GM12892 (cell line): ENCODE results near the gene TBC1D22A.

Experiments
- DNase-seq: peaks from one replicate; pipeline ENCODE4 v3.0.0; 2011; ENCODE audit not compliant: insufficient read length
- FAIRE-seq: peaks from 2 replicates; lab custom pipeline; 2011; peaks lifted over from hg19 to GRCh38; lab: Jason Lieb, UNC
- POLR2A ChIP-seq: IDR thresholded peaks from 2 replicates; pipeline ENCODE4 v1.6.1; 2011; ENCODE audit warnings: low read depth, low read length, control low read depth
- POLR2AphosphoS5 ChIP-seq: IDR thresholded peaks from 2 replicates; pipeline ENCODE4 v1.6.1; 2011; ENCODE audit warnings: low read depth, low read length, control low read depth
- TAF1 ChIP-seq: IDR thresholded peaks from 2 replicates; pipeline ENCODE4 v1.6.1; 2011; ENCODE audit warnings: low read depth, mild to moderate bottlenecking, control low read depth, low read length, borderline replicate concordance

TBC1D22A gene

DNA sequence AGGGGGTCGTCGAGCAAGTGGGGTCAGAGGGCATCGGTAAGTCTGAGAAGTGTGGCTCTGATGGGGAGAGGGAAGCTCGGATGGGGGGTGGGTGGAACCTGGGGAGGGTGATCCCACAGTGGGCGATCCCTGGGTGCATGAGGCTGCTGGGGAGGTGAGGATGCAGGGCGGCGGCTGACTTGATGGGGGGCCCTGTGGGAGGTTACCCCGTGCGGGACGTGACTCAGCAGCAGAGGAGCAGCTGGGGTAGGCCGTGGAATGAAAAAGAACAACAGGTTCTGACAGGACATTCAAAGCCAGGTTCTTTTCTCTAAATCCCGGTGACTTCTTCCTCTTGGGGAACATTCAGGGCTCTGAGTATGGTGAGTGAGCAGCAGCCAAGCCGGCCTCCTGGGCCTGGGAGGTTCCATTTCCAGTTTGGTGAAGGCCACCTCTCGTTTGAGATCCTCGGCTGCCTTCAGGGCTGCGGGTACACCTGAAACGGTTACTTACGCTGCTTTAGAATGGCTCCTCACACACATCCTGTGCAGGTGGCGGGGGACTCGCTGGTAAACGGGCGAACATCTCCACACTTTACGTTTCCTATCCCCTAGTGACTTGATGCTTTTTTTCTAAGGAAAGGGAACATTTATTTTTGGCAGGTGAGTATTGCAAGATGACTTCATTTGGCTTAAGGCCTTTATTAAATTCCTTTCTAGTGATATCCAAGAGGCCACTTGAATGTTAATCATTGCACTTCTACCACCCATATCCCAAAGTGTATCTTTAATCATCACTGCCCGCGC is 278.2 kb downstream of the TBC1D22A start:
- DNase-seq (no peak), FAIRE-seq (no peak)
- no peak for TF ChIP-seq POLR2A
- TF ChIP-seq TAF1, result no peak

DNA sequence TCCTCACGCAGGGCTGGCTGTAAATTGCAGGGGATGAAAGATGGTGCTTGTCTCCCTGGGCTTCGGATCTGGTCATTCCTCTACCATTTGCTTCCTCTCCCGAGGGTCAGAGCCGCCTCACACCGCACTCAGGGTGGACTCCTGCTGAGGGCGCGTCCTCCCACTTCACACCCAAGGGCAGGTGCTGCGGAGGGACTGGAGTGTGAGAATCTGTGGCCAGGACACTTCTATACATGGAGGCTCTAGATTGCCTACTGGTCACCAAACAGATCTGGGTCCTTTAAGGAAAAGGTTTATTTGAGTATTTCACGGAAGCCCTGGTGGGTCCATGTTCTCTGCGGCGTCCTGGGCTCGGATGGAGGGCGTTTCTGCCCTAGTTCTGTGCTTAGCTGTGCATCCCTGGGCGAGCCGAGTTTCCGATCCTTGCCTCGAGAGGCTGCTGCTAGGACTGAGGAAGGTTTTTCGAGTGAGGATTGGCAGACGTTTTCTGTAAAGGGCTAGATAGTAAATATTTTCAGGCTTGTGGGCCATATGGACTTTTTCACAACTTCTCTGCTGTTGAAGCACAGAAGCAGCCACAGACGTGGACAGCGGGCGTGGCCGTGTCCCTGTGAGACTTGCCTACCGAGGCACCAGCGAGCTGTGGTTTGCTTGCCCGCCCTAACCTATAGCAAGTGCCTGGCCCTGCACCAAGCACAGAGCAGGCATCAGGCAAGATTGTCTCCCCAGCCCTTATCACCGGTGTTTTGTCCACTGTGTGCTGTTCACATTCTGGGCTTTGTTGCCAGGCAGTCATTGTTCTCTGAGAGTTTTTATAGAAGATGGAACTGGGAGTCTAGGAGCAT is 279.0 kb downstream of the TBC1D22A start:
- TF ChIP-seq TAF1 (no peak), POLR2AphosphoS5 (no peak), POLR2A (no peak)
- no peak for DNase-seq
- no peak for FAIRE-seq

DNA sequence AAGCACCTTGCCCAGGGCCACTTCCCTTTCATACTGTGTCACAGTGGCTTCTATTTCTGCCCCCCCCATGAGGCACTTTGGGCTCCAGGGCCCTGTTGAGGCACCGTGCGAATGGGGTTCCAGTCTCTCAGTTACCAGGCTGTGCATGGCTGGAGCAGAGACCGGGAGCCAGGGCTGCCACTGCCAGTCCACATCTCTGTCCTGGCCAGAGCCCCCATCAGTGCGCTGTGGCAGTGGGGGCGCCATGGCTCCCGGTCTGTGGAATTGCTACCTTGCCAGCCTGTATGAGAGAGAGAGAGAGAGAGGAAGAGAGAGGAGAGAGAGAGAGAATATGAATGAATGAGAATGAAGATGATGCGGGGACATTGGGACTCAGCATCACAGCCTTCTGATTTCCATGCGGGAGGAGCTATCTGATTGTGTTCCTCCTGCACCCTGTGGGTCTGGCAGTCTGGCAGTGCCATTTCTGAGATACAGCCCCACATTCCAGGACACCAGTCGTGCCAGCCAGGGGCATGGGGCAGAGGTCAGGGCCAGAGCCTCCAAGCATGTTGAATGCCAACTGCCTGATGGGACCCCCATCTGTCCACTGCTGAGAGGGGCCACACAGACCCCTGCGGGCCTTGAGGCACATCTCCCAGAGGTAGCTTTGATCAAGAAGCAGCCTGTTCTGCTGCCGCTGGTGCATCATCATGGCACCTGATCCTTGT is 279.8 kb downstream of the TBC1D22A start:
- TF ChIP-seq POLR2AphosphoS5, result no peak
- DNase-seq (no peak), FAIRE-seq (no peak)

DNA sequence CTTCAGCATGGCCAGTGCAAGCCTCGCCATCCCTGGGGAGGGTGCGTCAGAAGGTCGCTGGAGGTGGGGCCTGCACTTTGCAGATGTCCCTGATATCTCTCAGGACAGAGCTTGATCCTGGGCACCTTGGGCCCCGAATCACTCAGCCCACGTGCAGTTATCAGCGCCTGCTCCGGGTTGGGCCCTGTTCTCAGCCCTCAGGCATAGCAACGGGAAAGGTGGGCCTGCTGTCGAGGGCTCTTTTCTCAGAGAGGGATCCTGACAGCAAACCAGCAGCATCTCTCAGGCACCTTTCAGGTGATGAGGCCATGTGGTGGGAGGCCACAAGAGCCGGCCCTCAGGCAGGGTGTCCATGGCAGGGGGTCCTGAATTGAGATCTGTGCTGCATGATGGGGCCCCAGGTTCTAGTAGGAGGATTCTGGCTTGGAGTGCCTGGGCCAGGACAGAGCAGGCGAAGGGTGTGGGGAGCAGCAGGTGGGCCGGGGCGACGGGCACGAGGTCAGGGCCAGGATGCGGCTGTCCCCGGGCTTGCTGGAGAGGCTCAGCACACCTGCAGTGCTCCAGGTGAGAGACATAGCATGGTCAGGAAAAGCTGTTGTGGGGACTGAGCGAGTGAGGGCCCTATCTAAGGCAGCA is 280.5 kb downstream of the TBC1D22A start:
- no peak for TF ChIP-seq POLR2AphosphoS5
- TF ChIP-seq POLR2A, result no peak
- no peak for TF ChIP-seq TAF1
- no peak for DNase-seq
- FAIRE-seq, result no peak

DNA sequence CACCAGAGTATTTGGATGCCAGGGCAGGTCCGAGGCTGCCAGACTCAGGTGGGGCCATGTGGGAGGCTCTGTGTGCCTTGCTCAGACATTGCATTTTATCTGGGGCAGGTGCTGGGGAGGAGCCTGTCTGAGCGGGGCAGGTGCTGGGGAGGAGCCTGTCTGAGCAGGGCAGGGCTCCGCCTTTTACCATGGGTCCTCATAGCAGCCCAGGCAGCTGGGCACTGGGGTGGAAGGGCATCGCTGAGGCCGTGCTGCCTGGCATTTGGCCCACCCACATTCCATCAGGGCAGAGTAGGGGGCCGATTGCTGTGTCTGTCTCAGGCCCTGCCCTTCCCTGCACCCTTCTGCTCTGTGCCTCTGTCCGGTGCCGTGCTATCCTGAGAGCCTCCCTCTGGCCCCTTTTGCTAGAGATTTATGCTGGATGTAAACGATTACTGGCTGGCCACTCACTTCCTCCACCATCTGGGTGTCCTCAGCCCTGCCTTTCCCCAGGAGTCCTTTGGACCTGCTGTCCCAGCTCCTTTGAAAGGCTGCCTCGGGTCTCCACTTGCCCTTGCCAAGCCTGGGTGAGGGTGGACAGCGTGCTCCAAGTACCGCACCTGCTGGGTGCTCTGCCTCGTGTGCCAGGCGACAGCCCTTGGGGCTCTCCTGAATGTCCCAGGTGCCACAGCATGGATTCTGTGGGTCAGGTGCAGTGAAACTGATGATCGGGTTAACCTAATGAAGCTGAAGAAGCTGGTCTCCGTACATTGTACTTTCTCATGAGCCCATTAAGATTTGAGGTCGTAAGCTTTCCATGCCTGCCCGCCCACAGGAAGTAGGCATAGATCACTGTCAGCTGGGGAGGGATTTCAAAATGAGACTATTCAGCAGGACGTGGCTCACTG is 281.6 kb downstream of the TBC1D22A start:
- FAIRE-seq, result no peak
- no peak for DNase-seq
- TF ChIP-seq POLR2A, result no peak
- no peak for TF ChIP-seq TAF1

DNA sequence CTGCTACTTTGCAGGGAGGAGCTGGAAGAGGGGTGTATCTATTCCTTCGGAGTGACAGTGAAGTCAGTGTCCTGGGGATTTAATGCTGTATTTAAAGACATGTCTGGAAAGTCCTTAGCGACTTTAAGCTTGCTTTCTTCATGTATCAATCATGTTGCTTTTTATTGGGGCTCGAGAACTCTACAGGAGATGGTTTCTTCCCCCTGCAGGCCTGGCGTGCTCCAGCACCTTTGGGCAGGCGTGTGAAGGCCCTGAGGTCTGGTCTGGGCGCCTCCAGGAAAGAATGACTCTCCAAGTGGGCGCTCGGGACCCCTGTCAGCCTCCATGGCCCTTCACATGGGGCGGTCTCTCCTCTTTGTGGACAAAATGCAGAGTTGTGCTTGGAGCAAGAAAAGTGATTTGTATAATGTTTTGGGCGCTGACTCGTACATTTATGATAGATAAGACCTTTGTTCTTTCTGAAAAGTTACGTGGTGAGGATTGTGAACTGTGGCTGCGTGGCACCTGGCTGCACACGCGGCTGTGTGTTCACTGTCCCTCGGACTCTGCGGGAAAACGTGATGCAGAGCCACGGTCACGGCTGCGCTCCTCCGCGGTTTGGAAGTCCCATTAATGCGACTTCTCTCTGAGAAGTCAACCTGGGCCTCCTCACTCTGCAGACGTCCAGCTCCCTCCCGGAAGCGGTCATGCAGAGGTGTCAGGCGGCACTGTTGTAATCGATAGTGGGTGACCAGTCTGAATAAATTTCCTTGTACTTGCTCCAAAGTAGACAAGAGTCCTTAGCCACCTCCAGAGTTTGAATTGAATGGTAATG is 282.5 kb downstream of the TBC1D22A start:
- no peak for FAIRE-seq

DNA sequence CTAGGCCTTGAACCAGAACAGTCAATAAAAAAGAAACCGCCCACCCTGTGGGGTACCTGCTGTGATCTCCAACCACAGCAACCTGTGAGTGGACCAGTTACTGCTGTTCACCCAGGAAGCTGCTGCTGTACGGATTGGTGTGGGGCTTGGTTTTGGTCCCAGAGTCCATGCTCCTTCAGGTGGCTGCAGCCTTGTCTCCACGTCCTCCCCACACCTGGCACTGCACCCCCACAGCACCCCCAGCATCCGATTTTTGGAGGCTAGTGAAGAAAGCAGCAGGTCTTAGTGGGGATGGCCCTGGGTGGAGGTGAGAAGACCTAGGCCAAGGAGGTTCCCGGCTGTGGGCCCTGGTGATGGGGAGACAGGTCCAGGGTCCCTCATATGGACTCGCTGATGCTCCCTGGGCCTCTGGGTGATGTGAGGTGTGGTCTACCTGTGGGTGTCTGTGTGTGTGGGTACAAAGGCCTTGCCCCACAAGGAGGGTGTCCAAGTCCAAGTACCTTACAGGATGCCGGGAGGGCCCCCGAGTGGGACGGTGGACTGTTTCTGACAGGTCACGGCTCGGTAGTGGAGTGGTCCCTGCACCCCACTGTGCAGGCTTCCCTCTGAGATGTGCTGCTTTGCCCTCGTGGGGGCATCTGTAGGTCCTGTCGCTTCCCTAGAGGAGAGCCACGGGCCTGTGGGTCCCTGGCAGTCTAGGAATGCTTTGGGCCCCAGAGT is 283.4 kb downstream of the TBC1D22A start:
- DNase-seq (no peak), FAIRE-seq (no peak)
- no peak for TF ChIP-seq POLR2AphosphoS5
- TF ChIP-seq TAF1, result no peak
- no peak for TF ChIP-seq POLR2A

More for the DNA sequence above, 282.5 kb downstream of the TBC1D22A start:
- DNase-seq, result no peak
- TF ChIP-seq TAF1, result no peak
- no peak for TF ChIP-seq POLR2A
- no peak for TF ChIP-seq POLR2AphosphoS5

- FAIRE-seq (no peak), DNase-seq (no peak)
- TF ChIP-seq POLR2A (no peak), TAF1 (no peak), POLR2AphosphoS5 (no peak)
Observed at GRCh38 chr22:47046411-47047065, 284.1 kb downstream of the TBC1D22A start.
